KMS-11 (cell line): ENCODE measurements around the gene DOK4.

Source experiments
- H2AFZ ChIP-seq: fragments of 200-600 bp; sonication (generic); 2 replicates; pipeline ENCODE4 v1.6.1; 2016; ENCODE audit warnings: antibody characterized with exemption, mixed run types, low read depth
- H3K27ac ChIP-seq: fragments of 200-600 bp; sonication (generic); 2 replicates; pipeline ENCODE4 v1.6.1; 2016; ENCODE audit warnings: mild to moderate bottlenecking, mixed run types
- H3K27me3 ChIP-seq: fragments of 200-600 bp; sonication (generic); 2 replicates; pipeline ENCODE4 v1.6.1; 2017; ENCODE audit warnings: mild to moderate bottlenecking, low read depth, mixed run types, moderate library complexity; ENCODE audit not compliant: insufficient read depth
- H3K36me3 ChIP-seq: fragments of 200-600 bp; sonication (generic); 2 replicates; pipeline ENCODE4 v1.6.1; 2017; ENCODE audit warnings: mild to moderate bottlenecking, mixed run types; ENCODE audit not compliant: insufficient read depth
- H3K4me1 ChIP-seq: fragments of 200-600 bp; sonication (generic); 2 replicates; pipeline ENCODE4 v1.6.1; 2016; ENCODE audit warnings: mild to moderate bottlenecking, low read depth, mixed run types; ENCODE audit not compliant: poor library complexity, severe bottlenecking
- H3K4me2 ChIP-seq: fragments of 200-600 bp; sonication (generic); 2 replicates; pipeline ENCODE4 v1.7.0; 2016; ENCODE audit warnings: mild to moderate bottlenecking, mixed run types
- H3K4me3 ChIP-seq: fragments of 200-600 bp; sonication (generic); IDR thresholded peaks from 2 replicates; pipeline ENCODE4 v1.6.1; 2017; ENCODE audit warnings: low read depth, low read length, mixed read lengths; ENCODE audit not compliant: insufficient read depth
- H3K79me2 ChIP-seq: fragments of 200-600 bp; sonication (generic); 2 replicates; pipeline ENCODE4 v1.6.1; 2016; ENCODE audit warnings: low read depth, mixed run types; ENCODE audit not compliant: insufficient read depth
- H3K9ac ChIP-seq: fragments of 200-600 bp; sonication (generic); 2 replicates; pipeline ENCODE4 v1.6.1; 2016; ENCODE audit warnings: mild to moderate bottlenecking, mixed run types
- H4K20me1 ChIP-seq: fragments of 200-600 bp; sonication (generic); 2 replicates; pipeline ENCODE4 v1.6.1; 2016; ENCODE audit warnings: mild to moderate bottlenecking, mixed run types; ENCODE audit not compliant: insufficient read depth
- TF ChIP-seq, protein P1 (sequence below): fragments of 200-600 bp; sonication (generic); conservative IDR thresholded peaks from 2 replicates; pipeline ENCODE4 v1.6.1; 2017; ENCODE audit warnings: low read depth, mild to moderate bottlenecking, antibody characterized with exemption, low read length, moderate library complexity, mixed read lengths

The DOK4 gene

DNA sequence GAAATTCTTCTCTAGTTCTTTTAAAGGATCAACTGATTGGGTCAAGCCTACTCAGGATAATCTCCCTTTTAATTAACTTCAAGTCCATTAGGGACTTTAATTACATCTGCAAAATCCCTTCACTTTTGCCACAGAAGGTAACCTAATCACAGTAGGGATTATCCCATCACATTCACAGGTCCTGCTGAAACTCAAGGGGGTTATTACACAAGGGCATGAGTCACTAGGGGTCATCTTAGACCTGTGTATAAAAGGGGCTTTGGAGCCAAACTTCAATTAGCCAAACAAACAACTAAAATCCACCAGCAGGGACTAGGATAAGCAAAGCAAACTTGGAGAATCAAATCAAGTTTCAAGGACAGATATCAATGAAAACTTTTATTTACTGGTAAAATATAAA lies 58.5 kb downstream of the DOK4 start:
- Histone ChIP-seq H3K4me3 (no peak overlapping the region), H3K4me1 (no peaks in the 10 kb centered on the region), H3K27ac (no peak overlapping the region), H2AFZ (no peak overlapping the region), H3K4me2 (no peak overlapping the region), H3K9ac (no peak overlapping the region), H3K79me2 (no peaks in the 10 kb centered on the region), H3K27me3 (no peaks in the 10 kb centered on the region), H3K36me3 (0 out of 2 replicates have a peak, but pooled peaks cover 2% of the 10 kb centered on the region), H4K20me1 (no peaks in the 10 kb centered on the region)
- TF ChIP-seq, protein P1, sequence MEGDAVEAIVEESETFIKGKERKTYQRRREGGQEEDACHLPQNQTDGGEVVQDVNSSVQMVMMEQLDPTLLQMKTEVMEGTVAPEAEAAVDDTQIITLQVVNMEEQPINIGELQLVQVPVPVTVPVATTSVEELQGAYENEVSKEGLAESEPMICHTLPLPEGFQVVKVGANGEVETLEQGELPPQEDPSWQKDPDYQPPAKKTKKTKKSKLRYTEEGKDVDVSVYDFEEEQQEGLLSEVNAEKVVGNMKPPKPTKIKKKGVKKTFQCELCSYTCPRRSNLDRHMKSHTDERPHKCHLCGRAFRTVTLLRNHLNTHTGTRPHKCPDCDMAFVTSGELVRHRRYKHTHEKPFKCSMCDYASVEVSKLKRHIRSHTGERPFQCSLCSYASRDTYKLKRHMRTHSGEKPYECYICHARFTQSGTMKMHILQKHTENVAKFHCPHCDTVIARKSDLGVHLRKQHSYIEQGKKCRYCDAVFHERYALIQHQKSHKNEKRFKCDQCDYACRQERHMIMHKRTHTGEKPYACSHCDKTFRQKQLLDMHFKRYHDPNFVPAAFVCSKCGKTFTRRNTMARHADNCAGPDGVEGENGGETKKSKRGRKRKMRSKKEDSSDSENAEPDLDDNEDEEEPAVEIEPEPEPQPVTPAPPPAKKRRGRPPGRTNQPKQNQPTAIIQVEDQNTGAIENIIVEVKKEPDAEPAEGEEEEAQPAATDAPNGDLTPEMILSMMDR, result no peak

DNA sequence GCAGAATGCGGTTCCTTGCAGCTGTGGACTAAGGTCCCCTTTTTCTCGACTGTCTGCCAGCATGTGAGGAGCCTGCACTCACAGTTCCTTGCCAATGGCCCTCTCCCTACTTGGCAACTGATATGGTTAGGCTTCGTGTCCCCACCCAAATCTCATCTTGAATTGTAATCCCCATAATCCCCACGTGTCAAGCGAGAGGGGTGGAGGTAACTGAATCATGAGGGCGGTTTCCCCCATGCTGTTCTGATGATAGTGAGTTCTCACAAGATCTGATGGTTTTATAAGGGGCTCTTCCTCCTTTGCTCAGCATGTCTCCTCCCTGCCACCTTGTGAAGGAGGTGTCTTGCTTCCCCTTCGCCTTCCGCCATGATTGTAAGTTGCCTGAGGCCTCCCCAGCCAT lies 59.0 kb downstream of the DOK4 start:
- Histone ChIP-seq H3K4me1 (no peaks in the 10 kb centered on the region), H3K27me3 (no peaks in the 10 kb centered on the region)

DNA sequence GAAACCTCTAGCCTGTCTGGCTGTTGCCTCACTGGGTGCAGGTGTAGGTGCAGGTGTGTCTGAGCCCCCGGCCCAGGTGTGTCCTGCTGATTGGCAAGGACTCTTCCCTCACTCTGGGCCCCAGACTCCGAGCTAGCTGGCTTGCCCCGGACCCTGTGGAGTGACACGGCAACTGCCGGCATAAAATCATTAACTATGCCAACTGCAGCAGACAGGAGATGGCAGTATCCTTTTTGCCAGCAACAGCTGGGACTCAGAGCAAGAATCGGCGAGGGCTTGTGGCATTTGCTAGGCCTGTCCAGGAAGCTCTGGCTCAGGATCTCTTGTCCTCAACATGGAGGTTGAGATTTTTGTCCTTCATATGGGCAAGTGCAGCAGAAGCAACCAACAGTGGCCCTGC lies 59.9 kb downstream of the DOK4 start:
- no peak overlapping the region for H3K4me2 ChIP-seq
- H4K20me1 ChIP-seq, result no peaks in the 10 kb centered on the region
- no peak overlapping the region for H3K4me3 ChIP-seq
- no peaks in the 10 kb centered on the region for H3K4me1 ChIP-seq
- no peak overlapping the region for H3K9ac ChIP-seq
- TF ChIP-seq, protein P1, result no peak
- no peaks in the 10 kb centered on the region for H3K36me3 ChIP-seq
- H2AFZ ChIP-seq, result no peak overlapping the region
- H3K27ac ChIP-seq, result no peak overlapping the region
- H3K79me2 ChIP-seq, result no peaks in the 10 kb centered on the region
- H3K27me3 ChIP-seq, result no peaks in the 10 kb centered on the region

More for the DNA sequence above, 59.0 kb downstream of the DOK4 start:
- Histone ChIP-seq H2AFZ (no peak overlapping the region), H3K36me3 (no peaks in the 10 kb centered on the region), H3K4me3 (no peak overlapping the region), H3K4me2 (no peak overlapping the region), H4K20me1 (no peaks in the 10 kb centered on the region), H3K9ac (no peak overlapping the region), H3K27ac (no peak overlapping the region), H3K79me2 (no peaks in the 10 kb centered on the region)
- TF ChIP-seq, protein P1, result no peak

DNA sequence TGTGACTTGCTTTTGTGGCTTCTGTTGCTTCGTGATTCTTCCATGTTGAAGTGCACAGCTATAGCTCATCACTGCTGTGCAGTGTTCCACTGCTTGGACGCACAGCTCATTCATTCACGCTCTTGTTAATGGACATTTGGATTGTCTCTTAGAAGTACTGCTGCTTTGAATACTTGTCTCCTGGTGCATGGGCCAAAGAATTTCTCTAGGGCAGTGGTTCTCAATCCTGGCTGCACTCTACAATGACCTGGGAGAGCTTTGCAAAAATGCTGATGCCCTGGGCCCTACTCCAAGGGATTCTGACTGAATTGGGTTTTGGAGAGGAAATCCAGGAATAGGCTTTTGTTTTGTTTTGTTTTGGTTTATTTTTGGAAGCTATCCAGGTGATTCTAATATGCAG lies 61.7 kb downstream of the DOK4 start:
- Histone ChIP-seq H3K27me3 (no peaks in the 10 kb centered on the region), H3K4me2 (no peak overlapping the region), H3K9ac (no peak overlapping the region), H3K36me3 (no peaks in the 10 kb centered on the region), H2AFZ (no peak overlapping the region), H3K4me3 (no peak overlapping the region), H3K4me1 (no peaks in the 10 kb centered on the region), H3K79me2 (no peaks in the 10 kb centered on the region), H3K27ac (no peak overlapping the region), H4K20me1 (no peaks in the 10 kb centered on the region)
- TF ChIP-seq, protein P1, result no peak

DNA sequence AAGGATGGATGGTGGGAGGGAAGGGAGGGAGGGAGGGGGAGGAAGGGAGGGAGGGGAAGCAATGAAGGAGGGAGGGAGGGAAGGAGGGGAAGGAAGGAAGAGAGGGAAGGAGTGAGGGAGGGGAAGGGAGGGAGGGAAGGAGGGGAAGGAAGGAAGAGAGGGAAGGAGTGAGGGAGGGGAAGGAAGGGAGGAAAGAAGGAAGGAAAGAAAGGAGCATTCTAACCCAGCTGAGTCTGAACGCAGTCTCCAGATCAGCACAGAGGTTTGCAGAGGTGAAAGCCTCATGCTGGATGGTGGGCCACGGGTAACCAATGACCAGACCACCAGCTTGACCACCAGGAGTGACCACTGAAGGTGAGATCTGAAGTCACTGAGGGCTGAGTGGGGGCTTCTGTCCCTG lies 63.1 kb downstream of the DOK4 start:
- Histone ChIP-seq H2AFZ (no peak overlapping the region), H3K36me3 (no peaks in the 10 kb centered on the region), H3K27ac (no peak overlapping the region), H3K9ac (no peak overlapping the region), H4K20me1 (no peaks in the 10 kb centered on the region), H3K4me3 (no peak overlapping the region), H3K4me1 (peaks cover 13% of the 10 kb centered on the region), H3K79me2 (no peaks in the 10 kb centered on the region), H3K4me2 (no peak overlapping the region), H3K27me3 (no peaks in the 10 kb centered on the region)
- TF ChIP-seq, protein P1, result no peak
